ENCODE results near the gene MAGEA3.
"Not testable (repeated sequence)": the region's sequence is repeated elsewhere in the genome, so short reads cannot be mapped to it uniquely, and the experiment has no call there.

MAGEA3 gene

GRCh38 chrX:152735860-152736511 lies 37.4 kb downstream of the MAGEA3 start:
- DNase-seq (ENCODE audit: low read depth in 3 of 3, low spot score in 1 of 3): no peak

GRCh38 chrX:152736528-152736927 lies 37.9 kb downstream of the MAGEA3 start:
- not testable (repeated sequence) for DNase-seq (ENCODE audit: low read depth in 3 of 3, low spot score in 1 of 3)

GRCh38 chrX:152738560-152738959 lies 40.0 kb downstream of the MAGEA3 start:
- no peak for DNase-seq (ENCODE audit: low read depth in 3 of 3, low spot score in 1 of 3)
